NOMO-1 treated with dmso at 0.1 percent for 144 hours (cell line): Measurements from ENCODE around the gene LDB2.

ENCODE experiments used
- DNase-seq: peaks from one replicate; lab custom pipeline; 2025; ENCODE audit not compliant: unreplicated experiment; lab: John Stamatoyannopoulos, UW

The LDB2 gene

GRCh38 chr4:16760617-16761363 lies 137.7 kb downstream of the LDB2 start:
- no peak for DNase-seq

DNA sequence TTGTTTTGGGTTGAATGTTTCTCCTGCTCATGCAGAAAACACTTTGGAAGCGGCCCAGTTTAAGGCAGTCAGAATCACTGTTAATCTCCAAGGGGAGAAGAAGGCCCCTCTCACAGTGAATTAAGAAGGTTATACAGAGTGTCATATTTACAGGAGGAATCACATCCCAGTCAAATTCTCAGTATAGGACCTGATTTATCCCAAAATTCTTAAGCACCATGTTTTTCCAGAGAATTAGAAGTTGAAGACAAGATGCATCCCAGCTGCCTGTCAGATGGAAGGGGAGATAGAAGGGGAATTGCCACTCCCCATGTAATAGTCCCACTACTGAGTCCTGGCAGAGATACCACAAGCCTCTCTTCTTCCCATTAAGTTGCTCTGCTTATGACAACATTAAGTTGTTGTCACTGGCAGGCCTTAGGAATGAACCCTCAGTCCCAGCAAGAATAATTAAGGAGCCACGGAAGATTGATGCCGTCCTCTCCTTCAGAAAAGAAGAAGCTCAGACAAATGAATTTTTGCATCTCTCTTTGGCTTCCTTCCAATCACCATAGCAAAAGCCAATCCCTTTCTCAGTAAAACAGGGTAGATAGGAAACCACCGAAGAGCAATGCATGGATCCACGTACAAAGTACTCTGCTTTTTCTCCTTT lies 138.4 kb downstream of the LDB2 start:
- DNase-seq = no peak

- no peak for DNase-seq
Measured at GRCh38 chr4:16758816-16759215, 139.6 kb downstream of the LDB2 start.

GRCh38 chr4:16758255-16758654 lies 140.2 kb downstream of the LDB2 start:
- DNase-seq = no peak

DNA sequence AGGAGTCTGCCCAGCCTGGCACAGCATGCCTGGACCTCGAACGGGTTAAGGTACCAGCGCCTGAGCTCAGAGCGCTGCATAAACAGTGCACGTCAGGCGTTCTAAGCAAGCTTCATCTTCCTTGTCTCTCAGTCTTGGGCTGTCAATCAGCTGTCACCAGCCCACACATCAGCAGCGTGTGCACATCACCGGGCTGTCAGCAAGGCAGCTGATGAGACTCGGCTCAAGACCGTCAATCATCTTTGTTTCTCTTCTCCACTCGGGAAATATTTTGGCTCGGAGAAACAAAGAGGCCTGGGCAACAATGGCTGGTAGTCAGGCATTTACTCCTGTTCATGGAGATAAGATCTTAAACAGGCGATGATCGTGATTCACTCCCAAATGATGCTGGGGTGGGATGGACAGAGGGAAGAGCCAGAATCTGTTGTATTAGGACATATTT lies 141.3 kb downstream of the LDB2 start:
- DNase-seq = no peak

GRCh38 chr4:16754104-16754503 lies 144.3 kb downstream of the LDB2 start:
- DNase-seq = no peak

DNA sequence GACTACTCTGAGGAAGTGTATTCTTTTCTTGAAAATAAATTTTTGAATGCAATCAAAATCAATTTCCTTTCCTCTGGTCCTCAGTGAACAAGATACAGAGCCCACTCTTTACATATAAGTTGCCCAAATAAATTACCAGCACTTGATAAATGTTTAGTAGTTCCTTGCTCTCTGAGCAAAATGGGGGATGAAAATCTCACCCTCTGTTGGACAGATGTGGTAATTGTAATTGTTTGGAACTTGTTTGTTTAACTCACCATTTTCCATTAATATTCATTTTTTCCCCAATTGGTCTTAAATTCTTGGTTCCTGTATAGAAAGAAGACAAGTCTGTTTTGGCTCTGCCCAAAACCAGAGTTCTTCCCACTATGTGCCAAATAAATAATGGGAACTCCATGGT lies 146.3 kb downstream of the LDB2 start:
- no peak for DNase-seq

DNA sequence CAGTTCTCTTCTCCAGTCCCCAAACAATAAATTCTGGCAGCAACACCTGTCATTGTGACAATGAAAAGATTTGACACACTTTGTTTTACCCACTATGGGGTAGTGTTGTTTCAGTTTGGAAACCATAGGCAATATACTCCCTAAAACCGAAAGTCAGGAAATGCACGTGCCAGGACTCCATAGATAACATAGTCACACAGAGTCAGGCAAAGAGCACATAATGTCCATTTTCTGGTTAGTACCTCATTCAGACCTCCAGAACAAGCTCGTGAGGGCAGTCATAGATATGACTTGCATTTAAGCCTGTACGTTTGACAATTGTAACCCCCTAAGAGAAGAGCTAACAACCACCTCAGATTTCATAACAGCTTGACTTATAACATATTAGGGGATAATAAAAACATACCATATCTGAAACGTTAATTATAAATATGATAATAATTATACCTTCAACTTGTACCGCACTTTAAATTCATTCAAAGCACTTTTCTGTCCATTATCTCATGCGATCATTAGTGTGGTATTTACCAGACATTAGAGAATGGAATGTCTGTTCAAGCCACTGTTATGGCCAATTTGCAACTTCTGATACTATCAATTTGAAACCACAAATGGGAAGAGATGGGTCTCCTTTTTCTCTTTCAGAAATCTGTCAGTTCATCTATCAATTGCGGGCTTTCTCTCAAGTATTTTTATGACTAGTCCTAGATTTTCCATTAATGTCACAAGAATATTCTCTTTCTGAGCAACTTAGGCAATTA lies 147.4 kb downstream of the LDB2 start:
- DNase-seq = no peak

GRCh38 chr4:16750216-16750615 lies 148.2 kb downstream of the LDB2 start:
- no peak for DNase-seq

DNA sequence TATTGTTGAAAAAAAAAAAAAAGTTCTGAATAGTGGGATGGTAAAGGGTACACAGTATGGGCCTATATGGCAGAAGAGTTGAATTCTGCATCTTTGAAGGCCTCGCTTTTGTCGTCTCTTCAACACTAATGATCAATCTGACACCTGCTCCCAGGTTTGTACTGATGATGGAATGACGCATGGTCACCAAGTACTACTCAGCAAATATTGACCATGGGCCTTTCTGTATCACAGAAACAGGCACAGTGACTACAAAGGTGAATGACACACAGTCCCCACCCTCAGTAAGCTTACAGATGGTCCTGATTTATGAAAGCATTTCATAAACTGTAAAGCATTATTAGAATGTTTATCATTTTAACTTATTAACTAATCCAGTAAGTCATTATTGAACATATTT lies 152.6 kb downstream of the LDB2 start:
- no peak for DNase-seq

- DNase-seq = no peak
Measured at GRCh38 chr4:16745009-16745635, 153.3 kb downstream of the LDB2 start.

GRCh38 chr4:16741287-16741686 lies 157.2 kb downstream of the LDB2 start:
- no peak for DNase-seq

DNA sequence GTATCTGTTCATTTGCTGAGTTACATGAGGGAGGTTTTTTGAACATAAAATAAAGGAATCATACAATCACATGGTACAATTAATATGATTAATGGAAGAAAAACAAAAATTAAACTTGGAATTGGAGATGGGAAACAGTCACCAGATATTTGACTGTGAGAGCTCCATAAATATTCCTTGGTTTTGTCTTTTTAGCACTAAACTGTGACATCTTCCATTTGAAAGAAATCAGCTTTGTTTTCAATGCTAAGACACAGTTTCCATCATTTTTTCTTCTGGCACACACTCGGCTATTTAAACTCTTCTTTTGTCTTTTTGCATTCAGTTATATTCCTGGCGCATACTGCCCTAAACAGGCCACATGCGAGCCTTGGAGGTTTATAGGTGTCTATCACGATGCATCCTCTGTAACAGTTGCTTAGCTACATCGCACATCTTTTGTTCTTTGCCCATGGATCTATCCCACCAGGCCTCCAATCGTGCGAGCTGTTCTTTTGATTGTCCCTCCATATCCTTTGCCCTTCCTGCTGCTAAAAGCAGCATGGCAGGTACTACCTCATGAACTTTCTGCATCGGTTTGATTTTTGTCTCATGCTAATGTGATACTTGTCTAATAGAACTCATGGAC lies 158.3 kb downstream of the LDB2 start:
- no peak for DNase-seq

DNA sequence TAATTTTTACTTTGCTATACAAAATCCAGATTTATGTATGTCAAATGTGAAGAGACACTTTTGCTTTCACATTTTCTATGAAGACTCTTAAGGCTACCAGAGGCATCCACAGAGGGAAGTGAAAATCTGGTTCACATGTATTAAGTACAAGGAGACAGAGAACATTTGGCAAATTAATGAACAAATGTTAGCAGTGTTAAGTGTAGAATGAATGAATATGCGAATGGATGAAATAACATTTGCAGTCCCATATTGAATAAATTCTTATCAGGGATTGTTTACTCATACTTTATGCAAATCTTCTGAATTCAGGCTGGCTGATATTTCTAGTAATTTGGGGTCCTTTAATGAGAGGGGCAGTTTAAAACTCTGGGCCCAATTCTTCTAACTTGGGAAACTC lies 159.9 kb downstream of the LDB2 start:
- DNase-seq = no peak

DNA sequence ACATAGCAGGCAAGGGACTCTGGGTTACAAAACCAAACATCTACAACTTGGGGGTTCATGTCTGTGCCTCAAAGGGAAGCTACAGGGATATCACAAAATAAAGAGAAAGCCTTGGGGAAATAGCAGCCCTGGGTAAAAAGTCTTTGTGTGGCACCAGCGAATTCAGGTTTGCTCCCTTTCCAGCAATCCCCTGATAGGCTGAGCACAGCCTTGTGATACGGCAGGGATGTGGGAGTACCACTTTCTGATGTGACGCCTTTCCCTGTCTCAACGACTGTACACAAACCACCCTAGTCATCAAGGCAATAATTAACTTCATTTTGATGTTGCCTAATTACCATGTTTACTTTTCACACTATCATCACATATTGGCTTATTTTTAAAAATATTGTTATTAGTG lies 164.9 kb downstream of the LDB2 start:
- DNase-seq = no peak

DNA sequence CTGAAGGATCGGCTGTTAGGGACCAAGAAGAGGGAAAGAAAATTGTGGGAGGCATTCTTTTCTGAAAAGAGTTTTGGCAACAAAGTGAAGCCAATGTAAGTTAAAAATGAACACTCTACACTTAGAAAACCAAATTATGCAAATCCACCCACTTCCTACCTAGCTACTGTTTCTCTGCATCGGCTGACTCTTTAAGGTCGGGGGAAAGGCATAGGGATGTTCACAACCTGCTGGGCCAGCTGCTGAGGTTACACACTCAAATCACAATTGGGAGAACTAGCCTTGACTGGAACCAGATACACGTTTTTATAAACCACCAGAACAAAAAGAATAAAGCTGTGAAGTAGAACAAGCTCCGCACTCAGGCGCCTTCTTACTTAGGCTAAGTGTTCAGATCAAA lies 165.7 kb downstream of the LDB2 start:
- no peak for DNase-seq

- DNase-seq = no peak
Measured at GRCh38 chr4:16731776-16732380, 166.6 kb downstream of the LDB2 start.

DNA sequence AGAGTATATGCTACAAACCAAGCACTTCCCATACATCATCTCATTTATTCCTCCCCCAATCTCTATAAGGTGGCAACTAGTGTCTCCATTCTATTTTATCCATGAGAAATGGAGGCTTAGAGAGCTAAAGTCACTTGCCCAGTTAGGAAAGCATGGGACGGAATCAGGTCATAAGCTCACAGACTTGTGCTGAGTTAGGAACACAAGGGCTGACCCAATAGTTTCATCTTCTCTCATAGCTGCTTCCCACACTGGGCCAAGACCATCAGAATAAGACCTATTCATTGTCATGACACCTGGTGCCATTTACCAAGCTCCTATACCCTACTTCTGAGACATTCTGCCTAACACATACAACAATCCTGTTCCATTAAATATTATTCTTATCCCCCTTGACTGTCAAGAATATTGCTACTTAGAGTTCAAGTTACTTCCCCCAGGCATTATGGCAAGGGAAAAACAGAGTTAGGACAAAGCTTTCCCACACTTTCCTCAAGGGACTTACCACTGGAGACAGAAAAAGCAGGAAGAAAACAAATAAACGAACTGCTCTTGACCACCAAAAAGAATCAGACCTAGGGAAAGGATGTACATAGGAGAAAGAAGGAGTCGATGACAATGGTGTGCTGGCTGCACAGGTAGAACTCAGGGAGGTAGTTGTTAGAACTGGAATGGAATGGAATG lies 167.8 kb downstream of the LDB2 start:
- no peak for DNase-seq

- no peak for DNase-seq
Measured at GRCh38 chr4:16729336-16729735, 169.1 kb downstream of the LDB2 start.

- no peak for DNase-seq
Measured at GRCh38 chr4:16728849-16729248, 169.6 kb downstream of the LDB2 start.
